OCI-LY3 (cell line): ENCODE results near the gene UGT1A10.

ENCODE experiments used
- EZH2phosphoT487 ChIP-seq: fragments of 200-600 bp; shearing (Covaris generic); IDR thresholded peaks from 2 replicates; pipeline ENCODE4 v1.6.1; 2018; ENCODE audit warnings: antibody characterized with exemption, mixed run types, low read depth
- TF ChIP-seq, protein P1 (sequence below): fragments of 200-600, 300-600 bp; sonication (generic); IDR thresholded peaks from 2 replicates; pipeline ENCODE4 v1.5.1; 2014; ENCODE audit warnings: antibody characterized with exemption, low read length, low read depth

DNA sequence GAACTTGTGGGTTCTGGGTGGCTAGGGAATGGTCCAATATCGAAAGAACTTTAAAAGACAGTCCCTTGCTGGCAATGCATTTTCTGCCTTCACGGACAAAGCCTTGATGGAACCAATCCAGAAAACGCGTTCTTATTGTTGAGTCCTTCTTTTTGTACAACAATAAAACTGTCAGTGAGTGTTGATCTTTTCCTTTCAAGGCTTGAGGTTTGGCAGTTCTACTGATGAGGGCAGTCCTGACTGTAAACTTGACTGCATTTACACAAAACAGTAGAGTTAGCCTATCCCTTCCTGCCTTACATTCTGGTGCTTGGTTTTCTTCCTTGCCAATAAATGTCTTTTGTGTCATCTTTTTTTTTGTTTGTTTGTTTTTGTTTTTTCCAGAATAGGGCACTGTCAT lies 42.9 kb downstream of the UGT1A10 start:
- TF ChIP-seq, protein P1, sequence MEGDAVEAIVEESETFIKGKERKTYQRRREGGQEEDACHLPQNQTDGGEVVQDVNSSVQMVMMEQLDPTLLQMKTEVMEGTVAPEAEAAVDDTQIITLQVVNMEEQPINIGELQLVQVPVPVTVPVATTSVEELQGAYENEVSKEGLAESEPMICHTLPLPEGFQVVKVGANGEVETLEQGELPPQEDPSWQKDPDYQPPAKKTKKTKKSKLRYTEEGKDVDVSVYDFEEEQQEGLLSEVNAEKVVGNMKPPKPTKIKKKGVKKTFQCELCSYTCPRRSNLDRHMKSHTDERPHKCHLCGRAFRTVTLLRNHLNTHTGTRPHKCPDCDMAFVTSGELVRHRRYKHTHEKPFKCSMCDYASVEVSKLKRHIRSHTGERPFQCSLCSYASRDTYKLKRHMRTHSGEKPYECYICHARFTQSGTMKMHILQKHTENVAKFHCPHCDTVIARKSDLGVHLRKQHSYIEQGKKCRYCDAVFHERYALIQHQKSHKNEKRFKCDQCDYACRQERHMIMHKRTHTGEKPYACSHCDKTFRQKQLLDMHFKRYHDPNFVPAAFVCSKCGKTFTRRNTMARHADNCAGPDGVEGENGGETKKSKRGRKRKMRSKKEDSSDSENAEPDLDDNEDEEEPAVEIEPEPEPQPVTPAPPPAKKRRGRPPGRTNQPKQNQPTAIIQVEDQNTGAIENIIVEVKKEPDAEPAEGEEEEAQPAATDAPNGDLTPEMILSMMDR = no peak
- TF ChIP-seq EZH2phosphoT487 = no peak
